WTC11 (cell line): Measurements from ENCODE around the gene STXBP5.

Experiments used
- CTCF ChIP-seq: fragments of 200-600 bp; IDR thresholded peaks from 2 replicates; pipeline ENCODE4 v1.8.0; 2022; ENCODE audit warnings: antibody characterized with exemption
- GABPB1 ChIP-seq: sonication (generic); formaldehyde crosslinking; IDR thresholded peaks from 2 replicates; pipeline ENCODE4 v1.8.1; 2023; ENCODE audit warnings: mild to moderate bottlenecking, missing genetic modification reagents
- MYBL2 ChIP-seq: sonication (generic); formaldehyde crosslinking; IDR thresholded peaks from 2 replicates; pipeline ENCODE4 v1.8.1; 2023; ENCODE audit warnings: mild to moderate bottlenecking, moderate library complexity, missing genetic modification reagents
- TCF7 ChIP-seq: sonication (generic); formaldehyde crosslinking; IDR thresholded peaks from 2 replicates; pipeline ENCODE4 v1.8.0; 2022; ENCODE audit warnings: mild to moderate bottlenecking, low read depth, missing genetic modification reagents, moderate library complexity
- TEAD1 ChIP-seq: sonication (generic); formaldehyde crosslinking; IDR thresholded peaks from 2 replicates; pipeline ENCODE4 v1.8.0; 2022; ENCODE audit warnings: mild to moderate bottlenecking, missing genetic modification reagents
- TF ChIP-seq, protein P1 (sequence below): sonication (generic); formaldehyde crosslinking; conservative IDR thresholded peaks from 2 replicates; pipeline ENCODE4 v1.8.1; 2023; ENCODE audit warnings: mild to moderate bottlenecking, low read depth, missing genetic modification reagents, moderate library complexity

- TF ChIP-seq MYBL2 (CRISPR knock-in tag) (no peak), TCF7 (CRISPR knock-in tag) (no peak), TEAD1 (CRISPR knock-in tag) (no peak), GABPB1 (CRISPR knock-in tag) (no peak), CTCF (no peak)
- TF ChIP-seq, protein P1, sequence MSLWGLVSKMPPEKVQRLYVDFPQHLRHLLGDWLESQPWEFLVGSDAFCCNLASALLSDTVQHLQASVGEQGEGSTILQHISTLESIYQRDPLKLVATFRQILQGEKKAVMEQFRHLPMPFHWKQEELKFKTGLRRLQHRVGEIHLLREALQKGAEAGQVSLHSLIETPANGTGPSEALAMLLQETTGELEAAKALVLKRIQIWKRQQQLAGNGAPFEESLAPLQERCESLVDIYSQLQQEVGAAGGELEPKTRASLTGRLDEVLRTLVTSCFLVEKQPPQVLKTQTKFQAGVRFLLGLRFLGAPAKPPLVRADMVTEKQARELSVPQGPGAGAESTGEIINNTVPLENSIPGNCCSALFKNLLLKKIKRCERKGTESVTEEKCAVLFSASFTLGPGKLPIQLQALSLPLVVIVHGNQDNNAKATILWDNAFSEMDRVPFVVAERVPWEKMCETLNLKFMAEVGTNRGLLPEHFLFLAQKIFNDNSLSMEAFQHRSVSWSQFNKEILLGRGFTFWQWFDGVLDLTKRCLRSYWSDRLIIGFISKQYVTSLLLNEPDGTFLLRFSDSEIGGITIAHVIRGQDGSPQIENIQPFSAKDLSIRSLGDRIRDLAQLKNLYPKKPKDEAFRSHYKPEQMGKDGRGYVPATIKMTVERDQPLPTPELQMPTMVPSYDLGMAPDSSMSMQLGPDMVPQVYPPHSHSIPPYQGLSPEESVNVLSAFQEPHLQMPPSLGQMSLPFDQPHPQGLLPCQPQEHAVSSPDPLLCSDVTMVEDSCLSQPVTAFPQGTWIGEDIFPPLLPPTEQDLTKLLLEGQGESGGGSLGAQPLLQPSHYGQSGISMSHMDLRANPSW (CRISPR knock-in tag) = no peak
Measured at GRCh38 chr6:147400968-147401367, 196.8 kb downstream of the STXBP5 start.
